Glutamatergic neuron (in vitro differentiated cells): ENCODE results near the gene TSFM. TPM values are rescaled to one million over a fixed set of nuclear protein-coding genes. Genes with fewer than 3 reads are reported as not detected.

Experiments
- DNase-seq: peaks from one replicate; pipeline ENCODE4 v3.0.0; 2022
- H3K27ac Mint-ChIP-seq: one replicate; pipeline ENCODE4 v1.8.0; 2020; ENCODE audit warnings: mild to moderate bottlenecking, mixed read lengths, inconsistent platforms; ENCODE audit not compliant: unreplicated experiment
- H3K27me3 Mint-ChIP-seq: one replicate; pipeline ENCODE4 v1.8.0; 2020; ENCODE audit warnings: mild to moderate bottlenecking, moderate library complexity, mixed read lengths, inconsistent platforms; ENCODE audit not compliant: unreplicated experiment
- H3K36me3 Mint-ChIP-seq: one replicate; pipeline ENCODE4 v1.8.0; 2020; ENCODE audit warnings: mild to moderate bottlenecking, mixed read lengths, inconsistent platforms; ENCODE audit not compliant: unreplicated experiment
- H3K4me1 Mint-ChIP-seq: one replicate; pipeline ENCODE4 v1.8.0; 2020; ENCODE audit warnings: mild to moderate bottlenecking, low read depth, mixed read lengths, inconsistent platforms; ENCODE audit not compliant: unreplicated experiment
- H3K4me3 Mint-ChIP-seq: one replicate; pipeline ENCODE4 v1.8.0; 2020; ENCODE audit warnings: mild to moderate bottlenecking, mixed read lengths, inconsistent platforms; ENCODE audit not compliant: unreplicated experiment
- H3K9me3 Mint-ChIP-seq: one replicate; pipeline ENCODE4 v1.8.0; 2020; ENCODE audit warnings: mild to moderate bottlenecking, moderate library complexity, mixed read lengths, inconsistent platforms; ENCODE audit not compliant: unreplicated experiment
- CTCF ChIP-seq: fragments of 200-600 bp; sonication (generic); IDR thresholded peaks from one replicate; pipeline ENCODE4 v1.5.0; 2021; ENCODE audit not compliant: partially characterized antibody, unreplicated experiment
- total RNA-seq: library from RNA; stranded (reverse); fragmentation: NEBNext Ultra II Directional; extraction: Animal tissue kit (Norgen Biotek cat#: 25700); gene quantifications from one replicate; pipeline ENCODE4 v1.2.1, GENCODE V29; 2021; ENCODE audit not compliant: unreplicated experiment

TSFM gene
- total RNA-seq, 1 donor from 2014 or later, result 35.7 TPM

GRCh38 chr12:57813971-57814772 lies 31.6 kb downstream of the TSFM start:
- DNase-seq, result no peak
- H3K27ac Mint-ChIP-seq, result no peak overlapping the region

GRCh38 chr12:57815177-57816000 lies 32.8 kb downstream of the TSFM start:
- no peak for DNase-seq
- H3K4me3 Mint-ChIP-seq, result no peak overlapping the region
- H3K27ac Mint-ChIP-seq, result peak overlapping the region; percentile 88

More at GRCh38 chr12:57813971-57814772, 31.6 kb downstream of the TSFM start:
- TF ChIP-seq CTCF, result no peak
- peaks cover 12% of the 10 kb centered on the region for H3K27me3 Mint-ChIP-seq
- H3K36me3 Mint-ChIP-seq, result no peaks in the 10 kb centered on the region
- no peak overlapping the region for H3K4me3 Mint-ChIP-seq
- peaks cover 24% of the 10 kb centered on the region for H3K4me1 Mint-ChIP-seq
- peaks cover 7% of the 10 kb centered on the region for H3K9me3 Mint-ChIP-seq

GRCh38 chr12:57816001-57816854 lies 33.6 kb downstream of the TSFM start:
- no peak for TF ChIP-seq CTCF
- H3K27ac Mint-ChIP-seq, result peak overlapping the region; percentile 88
- peaks cover 8% of the 10 kb centered on the region for H3K9me3 Mint-ChIP-seq
- peaks cover 25% of the 10 kb centered on the region for H3K4me1 Mint-ChIP-seq
- no peak overlapping the region for H3K4me3 Mint-ChIP-seq
- no peak for DNase-seq
- peaks cover 12% of the 10 kb centered on the region for H3K27me3 Mint-ChIP-seq
- H3K36me3 Mint-ChIP-seq, result no peaks in the 10 kb centered on the region

More at GRCh38 chr12:57815177-57816000, 32.8 kb downstream of the TSFM start:
- peaks cover 12% of the 10 kb centered on the region for H3K27me3 Mint-ChIP-seq
- H3K36me3 Mint-ChIP-seq, result no peaks in the 10 kb centered on the region
- no peak for TF ChIP-seq CTCF
- H3K4me1 Mint-ChIP-seq, result peaks cover 25% of the 10 kb centered on the region
- peaks cover 8% of the 10 kb centered on the region for H3K9me3 Mint-ChIP-seq

- Mint-ChIP-seq H3K4me3 (no peak overlapping the region), H3K27me3 (peaks cover 10% of the 10 kb centered on the region), H3K9me3 (peaks cover 8% of the 10 kb centered on the region), H3K4me1 (peaks cover 25% of the 10 kb centered on the region), H3K36me3 (no peaks in the 10 kb centered on the region), H3K27ac (peak overlapping the region; percentile 88)
- DNase-seq, result no peak
- no peak for TF ChIP-seq CTCF
Observed at GRCh38 chr12:57816855-57817151, 34.2 kb downstream of the TSFM start.
